Transverse colon (tissue), 4 donors: ENCODE results near the gene RABL6.
A peak's percentile ranks its signal among the peaks of the same experiment; 100 is the strongest.

Experiments used
- CTCF ChIP-seq, 5 experiments: fragments of 200-600 bp in 3 of 5; fragments of 450-650 bp in 2 of 5; sonication (generic) in 3 of 5; IDR thresholded peaks; 1 replicate in 2 of 5; 2 replicates in 3 of 5; pipeline ENCODE4 v1.5.1; 2016 to 2017; ENCODE audit warnings: antibody characterized with exemption in 5 of 5, inconsistent platforms in 3 of 5, mild to moderate bottlenecking in 2 of 5, moderate library complexity in 1 of 5
- POLR2A ChIP-seq: fragments of 450-650 bp; IDR thresholded peaks from one replicate; pipeline ENCODE4 v1.6.1; 2016; ENCODE audit warnings: antibody characterized with exemption, mild to moderate bottlenecking, moderate library complexity
- POLR2AphosphoS5 ChIP-seq, 3 donors: sonication (generic); formaldehyde crosslinking; IDR thresholded peaks; one replicate each; pipeline ENCODE4 v1.6.1; 2016; ENCODE audit warnings: antibody characterized with exemption in 3 of 3

GRCh38 chr9:136799854-136800657 lies 7.7 kb upstream of the RABL6 start:
- TF ChIP-seq CTCF (IDR thresholded peaks at IDR 0.05), result no peak
- TF ChIP-seq POLR2AphosphoS5 (IDR thresholded peaks at IDR 0.05), result peak; percentile 60 to 90 (median 88)
- peak; percentile 72 for TF ChIP-seq POLR2A
